ENCODE results near the gene RUNDC3A.
"Not testable (repeated sequence)": the region's sequence is repeated elsewhere in the genome, so short reads cannot be mapped to it uniquely, and the experiment has no call there.

The RUNDC3A gene

DNA sequence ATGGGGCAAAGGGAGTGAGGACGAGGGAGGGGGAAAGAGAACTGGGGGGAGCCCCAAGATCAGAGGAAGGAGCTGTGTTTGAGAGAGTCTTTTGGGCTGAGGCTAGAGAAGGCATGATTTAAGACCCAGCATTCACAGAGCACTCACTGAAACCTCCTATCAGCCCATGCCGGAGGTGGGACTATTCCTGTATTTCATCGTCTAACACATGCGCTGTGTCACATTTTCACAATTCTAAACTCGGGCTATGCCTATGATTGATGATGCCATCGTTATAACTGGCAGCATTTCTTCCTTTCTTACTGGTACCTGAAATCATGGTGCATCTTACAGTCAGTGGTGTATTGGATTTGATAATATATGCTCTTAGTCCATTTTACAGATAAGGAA is 51.7 kb downstream of the RUNDC3A start:
- Histone ChIP-seq H3K9ac (ENCODE audit: insufficient read length) (no peak overlapping the region), H3K36me3 (ENCODE audit: insufficient read depth, low read length) (peaks cover 8% of the 10 kb centered on the region; the same call in 1 of the 2 replicates), H3K27ac (no peak overlapping the region), H3K4me3 (no peak overlapping the region), H3K9me3 (ENCODE audit: low read depth, low read length) (no peaks in the 10 kb centered on the region)
- no peak for TF ChIP-seq EZH2 (IDR thresholded peaks at IDR 0.05)
- TF ChIP-seq FOXP2 (optimal IDR thresholded peaks at IDR 0.05; ENCODE audit: control extremely low read depth, extremely low read length, insufficient read depth) = no peak
- no peak for TF ChIP-seq POLR2AphosphoS5 (IDR thresholded peaks at IDR 0.05; ENCODE audit: borderline replicate concordance, low read depth, low read length)
- no peak for DNase-seq (ENCODE audit: low read depth, low spot score)

DNA sequence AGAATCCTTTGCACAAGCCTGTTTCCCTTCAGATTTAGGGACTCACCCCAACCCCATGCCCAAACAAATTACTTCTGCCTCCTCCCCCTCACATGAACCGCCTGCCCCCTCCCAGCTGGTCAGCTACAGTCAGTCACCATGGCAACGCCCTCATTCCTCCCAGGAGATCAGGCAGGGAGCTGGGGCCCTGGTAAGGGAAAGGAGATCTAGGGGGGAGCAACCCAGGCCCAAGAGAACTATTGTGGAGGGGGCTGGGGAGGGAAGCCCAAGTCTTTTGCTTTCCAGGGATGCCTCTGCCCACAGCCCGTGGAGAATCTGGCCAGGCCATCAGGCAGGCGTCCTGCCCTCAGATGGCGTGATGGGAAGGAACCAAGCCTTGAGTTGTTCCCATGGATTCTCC is 52.4 kb downstream of the RUNDC3A start:
- Histone ChIP-seq H3K27ac (no peak overlapping the region), H3K4me3 (no peak overlapping the region), H3K9ac (ENCODE audit: insufficient read length) (no peak overlapping the region), H3K9me3 (ENCODE audit: low read depth, low read length) (no peaks in the 10 kb centered on the region), H3K36me3 (ENCODE audit: insufficient read depth, low read length) (peaks cover 1% of the 10 kb centered on the region; the same call in 1 of the 2 replicates)
- DNase-seq (ENCODE audit: low read depth, low spot score) = no peak
- no peak for TF ChIP-seq POLR2AphosphoS5 (IDR thresholded peaks at IDR 0.05; ENCODE audit: borderline replicate concordance, low read depth, low read length)
- no peak for TF ChIP-seq EZH2 (IDR thresholded peaks at IDR 0.05)
- no peak for TF ChIP-seq FOXP2 (optimal IDR thresholded peaks at IDR 0.05; ENCODE audit: control extremely low read depth, extremely low read length, insufficient read depth)

DNA sequence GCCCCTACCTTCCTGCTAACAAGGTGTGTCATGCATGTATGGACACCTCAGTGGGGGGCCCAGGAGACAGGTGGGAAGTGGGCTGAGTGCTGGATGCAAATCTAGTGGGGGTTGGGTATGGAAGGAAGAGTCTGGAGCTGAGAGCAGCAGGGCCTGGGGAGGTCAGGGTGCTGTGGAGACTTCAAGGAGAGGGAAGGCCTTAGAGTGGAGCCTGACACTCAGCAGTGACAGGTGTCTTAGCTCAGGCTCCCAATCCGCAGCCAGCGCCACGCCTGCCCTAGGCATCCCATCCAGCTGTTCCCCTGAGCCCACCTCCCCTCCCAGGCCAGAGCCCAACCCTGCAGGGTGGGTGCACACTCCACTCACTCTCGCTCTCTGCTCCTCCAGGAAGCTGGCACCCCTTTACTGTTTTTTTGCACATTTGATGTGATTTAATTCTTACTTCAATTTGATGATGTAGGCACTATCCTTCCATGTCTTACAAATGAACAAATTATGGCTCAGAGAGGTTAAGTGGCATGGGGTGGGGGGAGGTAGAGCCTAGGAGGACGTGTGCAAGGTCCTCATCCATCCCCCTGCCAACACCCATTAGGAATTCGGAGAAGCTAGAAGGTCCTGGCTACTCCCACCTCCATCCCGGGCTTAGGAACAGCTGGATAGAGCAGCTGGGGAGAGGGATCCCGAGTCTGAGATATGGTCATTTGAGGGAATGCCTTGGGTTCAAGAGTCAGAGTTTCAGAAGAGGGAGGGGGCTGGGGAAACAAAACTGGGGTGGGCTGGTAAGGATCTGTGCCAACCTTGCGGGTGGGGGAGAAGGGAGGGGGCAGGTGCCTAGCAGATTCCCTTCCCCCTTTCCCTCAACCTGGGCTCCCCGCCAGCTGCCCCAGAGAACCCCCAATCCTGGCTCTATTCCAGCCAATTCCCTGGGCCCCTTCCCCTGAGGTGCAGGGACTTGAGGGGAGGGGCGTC is 53.2 kb downstream of the RUNDC3A start:
- no peak for DNase-seq (ENCODE audit: low read depth, low spot score)
- Histone ChIP-seq H3K4me3 (peak overlapping the region; percentile 93), H3K9me3 (ENCODE audit: low read depth, low read length) (no peaks in the 10 kb centered on the region), H3K27ac (no peak overlapping the region), H3K36me3 (ENCODE audit: insufficient read depth, low read length) (no peaks in the 10 kb centered on the region), H3K9ac (ENCODE audit: insufficient read length) (peak overlapping the region; percentile 95)
- no peak for TF ChIP-seq FOXP2 (optimal IDR thresholded peaks at IDR 0.05; ENCODE audit: control extremely low read depth, extremely low read length, insufficient read depth)
- TF ChIP-seq EZH2 (IDR thresholded peaks at IDR 0.05) = no peak
- TF ChIP-seq POLR2AphosphoS5 (IDR thresholded peaks at IDR 0.05; ENCODE audit: borderline replicate concordance, low read depth, low read length) = peak; percentile 24; the same call in 1 of the 2 replicates

DNA sequence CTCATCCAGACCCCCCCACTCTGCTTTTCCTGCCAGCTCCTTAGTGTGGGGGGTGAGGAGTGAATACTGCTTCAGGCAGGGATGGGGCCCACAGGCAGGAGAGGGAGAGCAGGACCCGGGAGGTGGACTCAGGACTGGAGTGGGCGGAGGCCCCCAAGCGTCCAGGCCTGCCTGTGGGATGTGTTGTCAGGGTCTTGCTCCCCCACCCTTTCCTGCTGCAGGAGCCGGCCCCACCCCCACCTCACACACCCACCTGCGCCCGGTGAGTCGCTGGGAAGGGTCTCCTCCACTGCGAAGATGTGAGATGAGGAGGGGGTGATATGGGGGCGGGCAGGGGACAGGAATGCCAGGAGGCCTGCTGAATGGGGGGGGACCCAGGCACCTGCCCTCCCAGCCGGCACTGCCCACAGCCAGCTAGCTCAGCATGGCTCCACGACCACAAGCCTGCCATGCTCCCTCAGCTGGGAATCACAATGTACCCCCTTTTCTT is 54.1 kb downstream of the RUNDC3A start:
- H3K4me3 ChIP-seq = peak overlapping the region; percentile 93
- no peak overlapping the region for H3K27ac ChIP-seq
- H3K9me3 ChIP-seq (ENCODE audit: low read depth, low read length) = no peaks in the 10 kb centered on the region
- H3K9ac ChIP-seq (ENCODE audit: insufficient read length) = peak overlapping the region; percentile 95
- no peak for DNase-seq (ENCODE audit: low read depth, low spot score)
- TF ChIP-seq FOXP2 (optimal IDR thresholded peaks at IDR 0.05; ENCODE audit: control extremely low read depth, extremely low read length, insufficient read depth) (no peak), POLR2AphosphoS5 (IDR thresholded peaks at IDR 0.05; ENCODE audit: borderline replicate concordance, low read depth, low read length) (no peak), EZH2 (IDR thresholded peaks at IDR 0.05) (no peak)
- H3K36me3 ChIP-seq (ENCODE audit: insufficient read depth, low read length) = no peaks in the 10 kb centered on the region

DNA sequence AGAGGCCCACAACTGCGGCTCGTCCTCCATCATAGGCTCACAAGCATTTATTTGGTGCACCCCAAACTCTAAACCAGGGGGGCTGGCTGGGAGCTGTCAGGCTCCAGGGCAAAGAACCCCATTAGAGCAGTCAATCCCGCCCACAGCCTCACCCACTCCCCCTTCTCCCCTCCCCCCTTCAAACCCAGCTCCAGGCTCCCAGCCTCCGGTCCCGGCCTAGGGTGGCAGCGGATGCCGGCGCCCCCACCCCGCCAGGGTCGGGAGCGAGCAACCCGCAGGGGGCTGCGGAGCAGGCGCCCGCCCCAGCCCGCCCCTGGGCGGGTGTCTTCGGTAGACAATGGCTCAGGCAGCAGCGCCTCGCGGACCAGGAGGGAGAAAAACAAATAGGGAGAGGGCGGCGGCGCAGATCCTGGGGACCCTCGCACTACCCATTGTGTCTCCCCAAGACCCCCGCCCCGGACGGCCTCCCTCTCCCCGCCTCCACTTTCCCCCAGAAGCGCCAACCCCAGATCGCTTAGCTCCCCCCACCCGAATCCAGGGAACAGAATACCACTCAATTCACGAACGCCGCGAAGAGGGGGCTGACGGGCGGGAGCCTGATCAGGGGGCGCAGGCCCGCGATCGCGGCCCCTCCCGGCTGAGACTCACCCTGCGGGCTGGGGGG is 54.7 kb downstream of the RUNDC3A start:
- Histone ChIP-seq H3K27ac (peak overlapping the region; percentile 71), H3K9ac (ENCODE audit: insufficient read length) (peak overlapping the region; percentile 95), H3K9me3 (ENCODE audit: low read depth, low read length) (no peaks in the 10 kb centered on the region), H3K4me3 (peak overlapping the region; percentile 93), H3K36me3 (ENCODE audit: insufficient read depth, low read length) (no peaks in the 10 kb centered on the region)
- DNase-seq (ENCODE audit: low read depth, low spot score) = no peak
- TF ChIP-seq EZH2 (IDR thresholded peaks at IDR 0.05) = no peak
- TF ChIP-seq POLR2AphosphoS5 (IDR thresholded peaks at IDR 0.05; ENCODE audit: borderline replicate concordance, low read depth, low read length) = no peak
- no peak for TF ChIP-seq FOXP2 (optimal IDR thresholded peaks at IDR 0.05; ENCODE audit: control extremely low read depth, extremely low read length, insufficient read depth)

DNA sequence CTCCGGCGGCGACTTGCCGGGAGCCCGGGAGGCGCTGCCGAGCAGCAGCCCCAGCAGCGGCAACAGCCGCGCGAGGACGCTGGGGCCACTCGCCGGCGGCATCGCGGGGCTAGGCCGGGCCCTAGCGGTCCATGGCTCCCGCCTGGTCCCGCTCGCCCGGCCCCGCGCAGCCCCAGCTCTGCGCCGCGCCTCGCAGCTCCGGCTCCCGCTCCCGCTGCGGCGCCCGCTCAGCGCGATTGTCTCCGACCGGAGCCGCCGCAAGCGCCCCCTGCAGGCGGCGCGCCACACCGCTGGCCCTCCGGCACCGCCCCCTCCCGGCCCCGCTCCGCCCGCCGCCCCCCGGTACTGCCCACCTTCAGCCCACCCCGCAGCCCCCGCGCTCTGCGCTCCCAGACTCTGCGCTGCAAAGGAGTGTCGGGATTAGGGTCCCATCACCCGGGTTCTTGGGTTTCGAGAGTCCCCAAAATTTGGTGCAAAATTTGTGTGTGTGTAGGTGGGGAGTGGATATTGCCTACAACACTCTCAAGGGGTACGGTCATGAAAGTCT is 55.3 kb downstream of the RUNDC3A start, which contains the start of gene FAM171A2:
Gene FAM171A2 (minus strand): TSS at position 241 of the 547 bp plus-strand sequence. CDS start 139 bp downstream, at position 102.
- no peaks in the 10 kb centered on the region for H3K9me3 ChIP-seq (ENCODE audit: low read depth, low read length)
- H3K27ac ChIP-seq = peak within 1 kb of the TSS; percentile 71
- H3K9ac ChIP-seq (ENCODE audit: insufficient read length) = peak within 1 kb of the TSS; percentile 95

DNA sequence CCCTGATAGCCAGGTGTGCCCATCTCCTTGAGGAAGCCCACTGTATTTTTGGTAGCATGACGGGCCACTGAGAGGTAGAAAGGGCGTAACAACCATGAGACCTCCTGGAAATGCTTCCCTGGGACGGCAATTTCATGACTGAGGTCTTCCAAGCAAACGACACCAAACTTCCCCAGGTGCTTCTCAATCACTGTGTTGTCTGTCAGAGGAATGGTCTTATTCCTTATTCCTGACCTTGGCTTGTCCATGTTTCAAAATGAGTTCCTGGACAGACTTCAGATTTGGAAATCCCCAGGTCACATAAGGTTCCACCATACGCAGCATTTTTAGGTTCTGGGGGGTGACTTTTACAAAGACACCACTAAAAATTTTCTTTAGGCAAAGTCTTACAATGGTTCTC is 56.6 kb downstream of the RUNDC3A start:
- not testable (repeated sequence) for H3K4me3 ChIP-seq; H3K9ac ChIP-seq (ENCODE audit: insufficient read length); H3K9me3 ChIP-seq (ENCODE audit: low read depth, low read length); H3K27ac ChIP-seq; H3K36me3 ChIP-seq (ENCODE audit: insufficient read depth, low read length); DNase-seq (ENCODE audit: low read depth, low spot score)

More for the DNA sequence above, 55.3 kb downstream of the RUNDC3A start, which contains the start of gene FAM171A2:
- TF ChIP-seq POLR2AphosphoS5 (IDR thresholded peaks at IDR 0.05; ENCODE audit: borderline replicate concordance, low read depth, low read length) (no peak), FOXP2 (optimal IDR thresholded peaks at IDR 0.05; ENCODE audit: control extremely low read depth, extremely low read length, insufficient read depth) (no peak), EZH2 (IDR thresholded peaks at IDR 0.05) (no peak)
- H3K4me3 ChIP-seq = peak within 1 kb of the TSS; percentile 93
- DNase-seq (ENCODE audit: low read depth, low spot score) = no peak
- H3K36me3 ChIP-seq (ENCODE audit: insufficient read depth, low read length) = no peaks in the 10 kb centered on the region

Measured in SK-N-MC (cell line).